Ovary (tissue), 3 donors: ENCODE data around the gene CXorf49.

Source experiments
- EP300 ChIP-seq: sonication (generic); formaldehyde crosslinking; IDR thresholded peaks from one replicate; pipeline ENCODE4 v1.6.1; 2017; ENCODE audit warnings: antibody characterized with exemption
- TF ChIP-seq, protein P1 (sequence below), 3 donors: fragments of 450-650 bp in 2 of 3; fragments of 200-600 bp in 1 of 3; IDR thresholded peaks; one replicate each; pipeline versions ENCODE4 v1.5.1 to v1.8.0; 2016 to 2022; ENCODE audit warnings: antibody characterized with exemption in 3 of 3, mild to moderate bottlenecking in 1 of 3
- donor health status: DM: no; HTN: no; CAD: no.

DNA sequence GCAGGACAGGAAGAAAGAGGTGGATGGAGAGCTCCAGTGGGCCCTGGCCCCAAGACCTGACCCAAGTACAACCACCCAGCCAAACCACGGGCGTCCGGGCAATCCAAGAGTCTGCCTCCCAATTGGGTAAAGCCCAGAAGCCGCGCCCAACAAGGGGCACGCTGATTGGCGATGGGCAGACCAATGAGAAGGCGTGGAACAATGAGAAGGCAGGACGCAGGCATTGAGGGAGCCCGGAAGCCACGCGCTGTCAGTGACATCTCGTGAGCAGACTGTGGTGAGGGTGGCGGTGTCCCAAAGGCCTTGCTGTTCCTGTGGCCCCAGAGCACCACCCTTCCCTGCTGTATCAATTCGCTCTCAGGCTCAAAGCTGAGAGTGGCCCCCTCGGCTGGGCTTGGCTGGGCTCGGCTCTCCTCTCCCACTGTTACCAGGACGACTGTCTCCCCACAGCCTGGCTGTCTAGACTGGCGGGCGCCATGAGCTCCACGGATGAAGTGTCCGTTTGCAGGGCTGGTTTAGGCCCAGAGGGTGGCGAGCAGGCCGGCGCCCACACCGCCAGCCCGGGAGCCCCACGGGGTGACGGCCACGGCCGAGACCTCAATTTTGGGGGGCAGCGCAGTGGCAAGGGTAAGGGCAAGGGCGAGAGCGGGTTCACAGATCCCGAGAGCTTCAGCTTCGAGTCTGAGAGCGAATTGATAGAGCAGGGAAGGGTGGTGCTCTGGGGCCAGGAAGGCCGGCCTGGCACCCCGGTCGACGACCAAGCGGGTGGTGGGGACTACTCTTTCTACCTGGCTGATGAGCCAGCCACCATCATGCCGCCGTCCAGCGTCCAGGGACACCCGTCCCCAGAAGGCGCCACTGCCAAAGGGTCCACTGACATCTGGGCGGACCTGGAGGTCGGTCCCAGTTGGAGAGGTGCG is 50.5 kb downstream of the CXorf49 start, which contains the start of gene LOC101059915:
- TF ChIP-seq, protein P1, sequence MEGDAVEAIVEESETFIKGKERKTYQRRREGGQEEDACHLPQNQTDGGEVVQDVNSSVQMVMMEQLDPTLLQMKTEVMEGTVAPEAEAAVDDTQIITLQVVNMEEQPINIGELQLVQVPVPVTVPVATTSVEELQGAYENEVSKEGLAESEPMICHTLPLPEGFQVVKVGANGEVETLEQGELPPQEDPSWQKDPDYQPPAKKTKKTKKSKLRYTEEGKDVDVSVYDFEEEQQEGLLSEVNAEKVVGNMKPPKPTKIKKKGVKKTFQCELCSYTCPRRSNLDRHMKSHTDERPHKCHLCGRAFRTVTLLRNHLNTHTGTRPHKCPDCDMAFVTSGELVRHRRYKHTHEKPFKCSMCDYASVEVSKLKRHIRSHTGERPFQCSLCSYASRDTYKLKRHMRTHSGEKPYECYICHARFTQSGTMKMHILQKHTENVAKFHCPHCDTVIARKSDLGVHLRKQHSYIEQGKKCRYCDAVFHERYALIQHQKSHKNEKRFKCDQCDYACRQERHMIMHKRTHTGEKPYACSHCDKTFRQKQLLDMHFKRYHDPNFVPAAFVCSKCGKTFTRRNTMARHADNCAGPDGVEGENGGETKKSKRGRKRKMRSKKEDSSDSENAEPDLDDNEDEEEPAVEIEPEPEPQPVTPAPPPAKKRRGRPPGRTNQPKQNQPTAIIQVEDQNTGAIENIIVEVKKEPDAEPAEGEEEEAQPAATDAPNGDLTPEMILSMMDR (IDR thresholded peaks at IDR 0.05) = no peak
- TF ChIP-seq EP300 = no peak
